GM12891 (cell line): ENCODE measurements around the gene MOB3C.

ENCODE experiments used
- POLR2A ChIP-seq: IDR thresholded peaks from 2 replicates; pipeline ENCODE4 v1.6.1; 2011; ENCODE audit warnings: low read depth, low read length, control low read depth
- TAF1 ChIP-seq: IDR thresholded peaks from 2 replicates; pipeline ENCODE4 v1.6.1; 2011; ENCODE audit warnings: low read depth, low read length, control low read depth

GRCh38 chr1:46603481-46603857, 13.1 kb downstream of the MOB3C start:
- no peak for TF ChIP-seq POLR2A
- no peak for TF ChIP-seq TAF1
